ENCODE results near the gene OPRM1. TPM values are rescaled to one million over a fixed set of nuclear protein-coding genes. Genes with fewer than 3 reads are reported as not detected.
A peak's percentile ranks its signal among the peaks of the same experiment; 100 is the strongest.

Gene OPRM1
- total RNA-seq, 1 donor from 2014 or later, result not detected

DNA sequence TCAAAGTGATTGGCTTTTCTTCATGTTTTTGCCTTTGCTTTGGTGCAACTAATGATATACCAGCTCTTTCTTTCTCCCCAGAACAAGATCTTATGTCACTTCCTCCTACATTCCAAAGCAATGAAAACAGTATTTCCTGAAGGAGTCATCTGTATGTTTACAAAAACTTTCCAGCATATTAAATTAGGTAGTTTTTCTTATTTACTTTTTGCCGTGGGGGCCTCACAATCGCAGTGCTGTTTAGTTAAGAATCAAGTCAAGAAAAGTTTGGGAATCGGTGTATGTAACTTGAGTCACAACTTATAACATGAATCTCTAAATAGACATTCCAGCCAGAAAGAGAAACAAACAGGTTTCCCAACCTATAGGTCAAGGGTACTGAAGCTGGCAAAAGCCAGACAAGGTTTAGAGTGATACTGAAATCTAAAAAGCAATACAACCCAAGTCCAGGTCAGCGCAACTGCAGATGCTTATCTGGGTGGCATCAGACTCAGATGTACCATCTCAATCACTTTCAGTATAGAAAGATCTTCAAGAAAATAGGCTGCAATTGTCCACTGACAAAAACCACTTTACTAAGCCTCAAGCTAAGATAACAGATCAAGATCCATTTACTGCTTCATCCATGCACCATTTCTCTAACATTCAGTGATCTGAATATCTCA is 253.9 kb downstream of the OPRM1 start:
- Histone ChIP-seq H3K4me3 (ENCODE audit: low read depth, low read length) (no peak overlapping the region), H3K36me3 (ENCODE audit: control insufficient read depth, insufficient read depth, low read length) (no peaks in the 10 kb centered on the region), H3K27me3 (ENCODE audit: control insufficient read depth, insufficient read depth, low read length) (no peaks in the 10 kb centered on the region)
- TF ChIP-seq, protein P1, sequence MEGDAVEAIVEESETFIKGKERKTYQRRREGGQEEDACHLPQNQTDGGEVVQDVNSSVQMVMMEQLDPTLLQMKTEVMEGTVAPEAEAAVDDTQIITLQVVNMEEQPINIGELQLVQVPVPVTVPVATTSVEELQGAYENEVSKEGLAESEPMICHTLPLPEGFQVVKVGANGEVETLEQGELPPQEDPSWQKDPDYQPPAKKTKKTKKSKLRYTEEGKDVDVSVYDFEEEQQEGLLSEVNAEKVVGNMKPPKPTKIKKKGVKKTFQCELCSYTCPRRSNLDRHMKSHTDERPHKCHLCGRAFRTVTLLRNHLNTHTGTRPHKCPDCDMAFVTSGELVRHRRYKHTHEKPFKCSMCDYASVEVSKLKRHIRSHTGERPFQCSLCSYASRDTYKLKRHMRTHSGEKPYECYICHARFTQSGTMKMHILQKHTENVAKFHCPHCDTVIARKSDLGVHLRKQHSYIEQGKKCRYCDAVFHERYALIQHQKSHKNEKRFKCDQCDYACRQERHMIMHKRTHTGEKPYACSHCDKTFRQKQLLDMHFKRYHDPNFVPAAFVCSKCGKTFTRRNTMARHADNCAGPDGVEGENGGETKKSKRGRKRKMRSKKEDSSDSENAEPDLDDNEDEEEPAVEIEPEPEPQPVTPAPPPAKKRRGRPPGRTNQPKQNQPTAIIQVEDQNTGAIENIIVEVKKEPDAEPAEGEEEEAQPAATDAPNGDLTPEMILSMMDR (IDR thresholded peaks at IDR 0.05; ENCODE audit: insufficient read depth, low read length, poor library complexity, severe bottlenecking), result no peak
- peak; percentile 64 for DNase-seq (ENCODE audit: low read depth)

DNA sequence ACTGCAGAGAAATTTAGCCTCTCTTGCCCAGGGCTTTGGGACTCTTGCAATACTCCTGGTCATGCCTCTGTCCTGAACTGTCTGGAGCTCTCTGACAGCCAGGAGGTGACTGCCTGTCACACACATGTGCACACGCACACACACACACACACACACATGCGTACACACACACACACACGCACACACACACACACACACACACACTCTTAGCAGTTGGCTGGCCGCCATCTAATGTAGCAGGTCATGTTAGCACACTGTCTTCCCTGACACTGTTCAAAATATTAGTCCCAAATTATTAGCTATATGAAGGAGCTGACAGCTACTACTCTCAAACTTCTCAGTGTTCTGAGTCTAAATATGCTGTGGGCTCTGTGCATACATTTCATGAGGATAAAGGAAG is 256.7 kb downstream of the OPRM1 start:
- H3K27me3 ChIP-seq (ENCODE audit: control insufficient read depth, insufficient read depth, low read length), result no peaks in the 10 kb centered on the region
- DNase-seq (ENCODE audit: low read depth), result no peak
- TF ChIP-seq, protein P1 (IDR thresholded peaks at IDR 0.05; ENCODE audit: insufficient read depth, low read length, poor library complexity, severe bottlenecking), result no peak
- no peak overlapping the region for H3K4me3 ChIP-seq (ENCODE audit: low read depth, low read length)
- H3K36me3 ChIP-seq (ENCODE audit: control insufficient read depth, insufficient read depth, low read length), result no peaks in the 10 kb centered on the region

Measured in kidney epithelial cell (primary cell).